ENCODE results near the gene SHROOM3.

SHROOM3 gene

DNA sequence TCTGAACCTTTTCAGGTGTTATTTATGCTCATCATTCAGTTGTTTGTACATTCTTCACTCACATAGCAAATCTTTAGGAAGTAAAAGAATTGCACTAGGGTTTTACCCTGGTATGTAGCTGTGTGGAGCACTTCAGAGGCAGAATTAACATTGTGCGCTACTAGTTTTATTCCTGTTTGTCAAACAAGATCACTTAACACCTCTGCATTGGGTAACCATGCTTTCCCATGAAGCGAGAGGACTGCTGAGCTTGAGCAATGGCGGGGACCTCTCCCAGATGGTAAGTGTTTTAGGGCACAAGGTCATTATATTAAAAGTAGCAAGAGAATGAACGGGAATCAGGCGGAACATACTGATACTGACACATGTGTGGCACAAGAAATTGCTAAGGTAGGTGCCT lies 59.2 kb downstream of the SHROOM3 start:
- no peak for DNase-seq (ENCODE audit: low read depth)

DNA sequence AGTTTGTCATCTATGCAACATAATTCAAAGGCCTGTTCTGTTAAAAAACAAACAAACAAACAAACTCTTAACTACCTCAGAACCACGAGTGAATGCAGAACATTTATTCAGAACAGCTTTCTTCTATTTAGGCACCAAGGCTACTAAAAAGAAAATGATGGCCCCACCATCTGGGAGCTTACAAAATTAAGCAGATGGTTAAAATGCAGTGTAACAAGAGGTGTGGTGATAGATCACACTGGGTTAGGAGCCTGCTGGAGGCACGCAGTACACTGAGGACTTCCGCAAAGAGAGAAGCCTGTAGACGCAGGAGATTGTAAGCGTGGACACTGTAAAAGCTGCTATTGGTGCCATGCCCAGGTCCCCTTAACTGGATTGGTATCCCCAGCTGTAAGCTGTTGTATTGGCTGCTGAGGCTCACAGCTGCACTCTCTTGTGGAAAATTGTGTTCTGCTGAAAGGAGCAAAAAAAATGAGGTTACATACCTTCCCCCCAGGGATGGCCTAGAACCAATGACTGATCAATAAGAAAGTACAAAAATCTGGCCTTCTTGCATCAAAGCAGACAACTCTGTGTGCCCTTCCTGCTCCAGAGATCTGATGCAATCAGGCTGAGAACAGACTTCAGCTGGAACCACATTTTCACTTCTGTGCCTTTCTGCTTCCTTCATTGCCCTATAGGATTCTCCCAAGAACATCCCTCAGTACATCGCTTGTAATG lies 60.0 kb downstream of the SHROOM3 start:
- DNase-seq (ENCODE audit: low read depth), result no peak

DNA sequence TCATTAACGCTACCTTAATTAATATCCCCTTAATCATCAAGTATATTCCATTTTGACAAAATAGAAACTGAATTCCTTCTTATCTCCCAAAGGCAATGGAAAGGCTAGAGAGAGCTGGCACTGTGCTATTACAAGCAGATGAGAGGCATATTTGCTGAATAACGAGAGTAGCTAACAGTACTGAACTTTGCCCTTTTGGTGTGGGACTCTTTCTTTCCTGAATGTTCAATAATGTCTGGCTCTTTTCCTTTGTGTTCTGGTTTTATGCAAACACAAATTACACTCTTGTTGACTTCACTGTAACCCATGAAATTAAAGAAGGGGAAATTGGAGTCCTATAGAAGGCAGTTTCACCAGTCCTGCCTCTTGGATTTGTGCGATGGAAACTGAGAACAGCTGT lies 63.5 kb downstream of the SHROOM3 start:
- no peak for DNase-seq (ENCODE audit: low read depth)

DNA sequence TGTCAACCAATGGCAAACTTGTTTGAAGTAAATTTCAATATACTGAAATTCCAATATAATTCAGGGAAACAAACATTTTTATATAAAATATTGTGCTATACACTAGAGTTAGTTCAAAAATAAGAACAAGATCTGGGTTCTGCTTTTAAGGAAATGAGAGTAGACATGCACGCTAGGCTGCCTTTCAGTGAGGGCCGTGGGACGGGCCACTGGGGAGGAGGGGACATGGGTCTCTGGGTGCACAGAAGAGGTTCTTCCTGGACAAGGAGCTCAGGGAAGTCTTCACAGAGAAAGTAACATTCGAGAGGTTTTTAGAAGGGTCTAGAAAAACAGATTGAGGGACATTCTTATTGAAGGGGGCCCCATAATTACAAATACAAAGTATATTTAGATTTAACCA lies 64.4 kb downstream of the SHROOM3 start:
- no peak for DNase-seq (ENCODE audit: low read depth)

DNA sequence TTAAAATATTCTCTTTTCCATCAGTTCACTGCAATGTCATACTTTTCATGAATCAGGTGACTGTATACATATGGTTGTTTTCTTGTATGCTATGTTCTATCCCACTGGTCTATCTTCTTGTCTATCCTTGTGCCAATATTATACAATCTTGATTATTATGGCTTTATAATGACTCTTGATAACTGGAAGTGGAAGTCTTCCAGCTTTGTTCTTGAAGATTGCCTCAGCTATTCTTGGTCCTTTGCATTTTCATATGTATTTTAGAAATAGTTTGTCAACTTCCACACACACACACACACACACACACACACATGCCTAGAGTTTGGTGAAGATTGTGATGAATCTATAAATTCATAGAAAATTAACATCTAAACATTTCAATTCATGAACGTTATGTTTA lies 67.9 kb downstream of the SHROOM3 start:
- DNase-seq (ENCODE audit: low read depth), result no peak

DNA sequence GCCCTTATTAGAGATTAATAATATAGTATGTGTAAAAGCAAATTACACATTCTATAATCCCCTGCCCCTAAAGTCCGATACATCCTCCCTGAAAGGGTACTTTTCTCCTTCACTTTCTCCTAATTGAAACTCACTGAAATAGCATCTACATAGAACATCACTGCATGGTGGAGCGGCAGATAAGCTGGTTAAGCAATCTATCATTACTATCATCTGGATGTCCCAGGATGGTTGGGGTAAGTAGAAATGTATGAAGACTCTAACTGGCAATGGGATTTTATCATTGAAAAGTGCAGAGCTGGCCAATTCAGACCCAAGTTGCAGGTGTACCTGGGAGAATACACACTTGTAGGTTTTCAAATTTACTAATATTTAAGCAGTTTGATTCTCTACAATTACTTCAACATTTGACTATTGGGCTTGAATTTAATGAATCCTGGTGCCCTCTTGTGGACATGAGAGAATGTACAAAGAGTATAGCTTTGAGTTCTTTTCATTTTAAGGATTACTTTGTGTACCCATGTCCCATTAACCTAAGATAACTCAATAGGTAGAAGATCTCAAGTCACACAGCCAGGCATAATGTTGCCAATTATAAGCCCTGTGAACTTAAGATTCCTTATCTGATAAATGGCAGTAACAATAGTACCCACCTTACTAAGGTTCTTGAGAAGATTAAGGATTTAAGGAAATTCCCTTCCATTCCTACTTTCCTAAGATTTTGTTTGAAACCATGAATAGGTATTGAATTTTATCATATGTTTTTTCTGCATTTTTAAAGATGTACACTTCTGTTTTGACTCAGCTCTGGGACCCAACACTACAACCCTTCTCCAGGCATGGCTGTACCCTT lies 69.8 kb downstream of the SHROOM3 start:
- no peak for DNase-seq (ENCODE audit: low read depth)

DNA sequence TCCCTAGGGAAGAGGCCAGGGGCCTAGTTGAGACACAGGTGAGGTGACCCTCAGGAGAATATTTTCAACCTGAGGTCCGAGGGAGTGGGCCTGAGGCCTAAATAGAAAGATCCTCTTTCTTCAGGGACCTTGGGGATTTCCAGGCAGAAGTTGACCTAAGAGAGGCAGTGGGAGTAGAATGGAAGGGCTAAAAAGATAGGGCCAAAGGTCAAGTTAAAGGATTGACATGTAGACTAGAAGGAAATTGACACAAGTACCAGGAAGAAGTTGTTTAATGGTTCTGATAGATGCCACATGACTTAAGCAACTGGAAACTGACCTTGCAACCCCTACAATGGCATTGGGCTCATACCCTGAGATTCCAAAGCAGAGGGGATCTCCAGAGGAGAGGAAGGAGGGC lies 76.9 kb downstream of the SHROOM3 start:
- DNase-seq (ENCODE audit: low read depth), result no peak

DNA sequence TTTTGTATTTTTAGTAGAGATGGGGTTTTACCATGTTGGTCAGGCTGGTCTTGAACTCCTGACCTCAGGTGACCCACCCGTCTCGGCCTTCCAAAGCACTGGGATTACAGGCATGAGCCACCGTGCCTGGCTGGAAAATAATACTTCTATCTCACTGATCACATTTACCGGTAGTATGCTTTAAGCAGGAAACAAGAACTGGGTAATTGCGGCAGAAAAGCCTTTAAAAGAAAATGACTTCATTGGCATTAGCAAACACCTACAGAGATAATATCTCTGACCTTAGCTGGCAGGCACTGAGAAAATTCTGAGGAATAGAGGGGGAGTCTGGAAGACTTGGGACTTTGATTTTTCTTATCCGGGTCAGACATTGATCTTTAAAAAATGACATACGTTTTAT lies 78.5 kb downstream of the SHROOM3 start:
- no peak for DNase-seq (ENCODE audit: low read depth)

DNA sequence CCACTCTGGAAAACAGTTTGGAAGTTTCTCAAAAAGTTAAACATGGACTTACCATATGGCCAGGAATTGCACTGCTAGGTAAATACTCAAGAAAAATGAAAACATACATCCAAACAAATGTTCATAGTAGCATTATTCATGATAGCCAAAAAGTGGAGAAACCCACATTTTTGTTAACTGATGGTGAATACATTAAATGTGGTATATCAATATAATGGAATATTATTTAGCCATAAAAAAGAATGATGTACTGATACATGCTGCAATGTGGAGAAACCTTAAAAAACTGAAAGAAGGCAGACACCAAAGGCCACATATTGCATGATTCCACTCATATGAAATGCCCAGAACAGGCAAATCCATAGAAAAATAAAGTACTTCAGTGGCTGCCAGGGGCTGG lies 79.1 kb downstream of the SHROOM3 start:
- no peak for DNase-seq (ENCODE audit: low read depth)

DNA sequence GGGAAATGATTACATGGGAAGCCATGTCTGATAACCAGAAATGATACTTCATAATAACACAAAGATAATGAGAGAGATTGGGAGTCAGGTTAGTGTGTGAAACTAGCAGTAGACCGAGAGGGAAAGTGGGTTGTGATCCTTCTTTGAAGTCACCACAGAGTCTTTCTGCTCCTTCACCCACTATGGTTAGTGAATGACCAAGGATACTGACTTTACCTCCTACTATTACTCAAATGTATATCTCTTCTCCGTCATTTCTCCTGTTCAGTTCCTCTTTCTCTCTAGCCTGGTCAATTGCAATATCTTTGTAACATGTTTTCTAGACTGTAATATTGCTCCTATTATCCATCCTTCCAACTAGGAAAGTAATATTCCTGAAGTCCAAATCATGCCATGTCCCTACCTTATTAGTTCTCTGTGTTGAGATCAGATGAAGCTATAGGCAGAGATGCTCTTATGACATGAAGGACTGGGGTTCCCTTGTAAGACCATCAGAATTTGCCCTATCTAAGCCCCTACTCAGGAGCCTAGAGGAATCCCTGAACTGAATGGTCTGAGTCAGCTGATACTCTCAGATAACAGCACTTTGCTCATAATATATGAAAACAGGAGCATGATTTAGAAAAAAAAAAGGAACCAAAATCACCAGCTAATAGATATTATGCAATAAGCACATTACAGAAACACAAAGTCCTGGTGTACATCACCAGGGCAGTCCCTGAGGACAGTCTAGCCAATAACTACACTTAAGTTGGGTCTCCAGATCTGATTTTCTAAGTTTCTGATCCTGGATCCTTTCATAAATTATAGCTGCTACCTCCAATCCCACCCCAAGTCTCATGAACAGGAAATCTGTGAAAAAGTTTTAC lies 81.2 kb downstream of the SHROOM3 start:
- no peak for DNase-seq (ENCODE audit: low read depth)

DNA sequence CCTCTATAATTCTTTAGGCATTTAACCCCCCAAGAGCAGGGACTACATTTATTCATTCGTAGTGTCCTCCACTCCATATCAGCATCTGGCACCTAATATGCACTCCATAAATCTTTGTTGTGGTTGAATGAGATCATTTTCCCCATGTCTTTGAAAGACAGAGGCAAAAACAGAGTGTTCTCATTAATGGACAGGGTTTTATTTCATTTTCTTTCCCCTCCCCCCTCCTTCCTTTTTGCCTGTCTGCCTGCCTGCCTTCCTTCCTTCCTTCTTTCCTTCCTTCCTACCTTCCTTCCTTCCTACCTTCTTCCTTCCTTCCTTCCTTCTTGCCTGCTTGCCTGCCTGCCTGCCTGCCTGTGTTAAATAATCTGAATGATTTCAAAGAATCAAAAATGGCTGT lies 83.2 kb downstream of the SHROOM3 start:
- no peak for DNase-seq (ENCODE audit: low read depth)

DNA sequence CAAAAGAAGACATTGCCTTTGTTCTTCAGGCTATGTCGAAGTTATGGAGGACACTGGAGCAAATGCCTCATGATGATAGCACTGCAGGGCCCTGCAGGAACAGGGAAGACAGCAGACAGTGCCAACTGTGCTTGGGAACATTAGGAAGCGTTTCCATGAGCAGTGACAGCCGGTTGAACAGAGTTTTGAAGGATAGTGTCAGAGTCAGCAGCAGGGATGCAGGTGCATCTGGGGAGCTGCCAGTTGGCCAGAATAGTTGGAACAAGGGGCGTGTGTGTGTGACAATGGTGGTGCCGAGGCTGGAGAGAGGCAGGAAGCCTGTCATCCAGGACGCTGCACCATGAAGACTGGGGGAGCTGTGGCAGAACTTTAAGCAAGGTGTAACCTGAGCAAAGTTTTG lies 88.6 kb downstream of the SHROOM3 start:
- DNase-seq (ENCODE audit: low read depth), result no peak

DNA sequence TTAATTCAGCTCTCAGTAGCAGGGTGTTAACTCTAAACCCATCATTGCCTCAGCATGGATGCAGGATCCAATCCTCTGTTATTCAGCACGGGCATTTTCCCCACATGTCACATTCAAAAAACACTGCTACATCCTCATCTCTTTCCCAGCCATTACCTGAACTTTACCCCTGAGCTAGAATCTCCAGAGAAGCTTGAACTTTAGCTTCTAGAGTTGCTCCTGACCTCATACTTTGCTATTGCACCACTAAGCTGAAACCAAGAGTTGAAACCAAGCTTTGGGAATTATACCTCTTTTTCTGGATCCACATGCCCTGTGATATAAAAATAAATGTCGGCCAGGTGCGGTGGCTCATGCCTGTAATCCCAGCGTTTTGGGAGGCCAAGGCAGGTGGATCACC lies 90.7 kb downstream of the SHROOM3 start:
- DNase-seq (ENCODE audit: low read depth), result no peak

DNA sequence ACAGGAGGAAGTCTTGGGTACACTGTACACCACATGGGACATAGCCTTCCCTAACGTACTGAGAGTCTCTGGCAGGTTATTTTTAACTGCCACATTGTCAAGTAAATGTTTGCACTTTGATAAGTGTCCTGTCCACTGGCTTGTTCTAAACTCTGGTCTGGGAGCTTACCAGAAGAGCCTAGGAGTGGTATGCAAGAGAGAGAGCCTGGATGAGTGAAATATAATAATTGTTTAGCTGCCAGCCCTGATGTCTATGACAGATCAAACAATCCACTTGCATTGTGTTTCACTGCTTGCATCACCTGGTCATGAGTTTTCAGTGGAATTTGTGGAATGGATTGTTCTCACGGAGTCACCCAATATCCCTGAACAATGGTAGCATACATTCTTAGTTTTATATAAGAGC lies 91.6 kb downstream of the SHROOM3 start:
- no peak for DNase-seq (ENCODE audit: low read depth)

DNA sequence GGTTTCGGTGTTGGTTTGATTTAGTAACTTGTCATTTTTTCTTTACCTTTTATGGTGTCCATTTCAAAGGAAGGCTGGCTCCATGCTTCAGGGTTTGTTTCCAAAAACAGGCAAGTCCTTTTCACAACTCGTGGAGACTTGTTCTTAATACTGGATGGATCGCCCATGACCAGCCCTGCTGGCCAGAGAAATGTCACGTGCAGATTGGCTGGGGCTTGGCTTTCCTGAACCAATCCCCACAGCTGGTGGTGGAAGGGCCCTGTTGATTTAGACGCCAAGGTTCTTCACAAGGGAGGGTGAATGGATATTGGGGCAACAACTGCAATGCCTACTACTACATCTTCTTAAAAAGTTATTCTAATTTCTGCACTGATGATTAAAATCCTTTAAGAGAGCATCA lies 92.6 kb downstream of the SHROOM3 start:
- DNase-seq (ENCODE audit: low read depth), result no peak

DNA sequence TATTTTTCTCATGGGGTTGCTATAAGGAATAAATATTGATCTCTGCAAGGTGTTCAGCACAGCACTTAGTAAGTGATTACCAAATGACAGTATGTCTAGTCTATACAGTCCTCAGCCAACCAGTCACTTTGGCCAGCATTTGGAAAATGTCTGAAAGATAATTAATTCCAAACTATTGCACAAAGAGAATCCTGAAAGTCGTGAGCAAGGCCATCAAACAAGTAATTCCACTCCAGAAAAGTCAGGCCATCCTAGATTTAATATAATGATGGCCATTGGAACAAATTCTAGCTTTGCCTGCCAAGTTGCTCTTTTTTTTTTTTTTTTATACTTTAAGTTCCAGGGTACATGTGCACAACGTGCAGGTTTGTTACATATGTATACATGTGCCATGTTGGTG lies 96.6 kb downstream of the SHROOM3 start:
- no peak for DNase-seq (ENCODE audit: low read depth)

DNA sequence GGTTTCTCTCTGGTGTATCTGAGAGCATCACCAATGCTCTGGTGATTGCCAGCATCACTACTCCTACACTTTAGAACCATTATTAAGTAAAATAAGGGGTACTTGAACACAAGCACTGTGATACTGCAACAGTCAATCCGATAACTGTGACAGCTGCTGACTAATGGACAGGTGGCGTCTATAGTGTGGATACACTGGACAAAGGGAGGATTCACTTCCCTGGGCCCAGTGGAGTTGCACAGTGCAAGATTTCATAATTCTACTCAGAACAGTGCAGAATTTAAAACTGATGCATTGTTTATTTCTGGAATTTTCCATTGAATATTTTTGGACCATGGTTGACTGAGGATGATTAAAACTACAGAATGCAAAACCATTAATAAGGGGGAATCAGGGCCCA lies 97.8 kb downstream of the SHROOM3 start:
- no peak for DNase-seq (ENCODE audit: low read depth)

DNA sequence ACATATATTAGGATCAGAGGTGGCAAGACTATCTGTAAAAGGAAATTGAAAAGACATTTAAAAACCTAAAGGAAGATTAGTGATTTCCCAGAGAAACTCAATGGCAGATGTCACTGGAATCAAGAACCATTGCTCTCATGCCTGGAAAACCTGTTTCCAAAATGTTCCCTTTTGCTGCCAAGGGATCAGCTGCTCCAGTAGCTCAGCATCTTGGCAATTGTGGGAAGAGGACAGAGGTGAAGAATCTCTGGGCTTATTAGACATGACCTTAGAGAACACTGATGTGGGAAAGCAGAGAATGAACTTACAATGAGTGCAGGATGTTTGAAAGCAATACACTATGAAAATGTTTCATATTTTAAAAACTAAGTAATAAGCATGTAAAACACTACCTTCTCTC lies 98.3 kb downstream of the SHROOM3 start:
- DNase-seq (ENCODE audit: low read depth), result no peak

DNA sequence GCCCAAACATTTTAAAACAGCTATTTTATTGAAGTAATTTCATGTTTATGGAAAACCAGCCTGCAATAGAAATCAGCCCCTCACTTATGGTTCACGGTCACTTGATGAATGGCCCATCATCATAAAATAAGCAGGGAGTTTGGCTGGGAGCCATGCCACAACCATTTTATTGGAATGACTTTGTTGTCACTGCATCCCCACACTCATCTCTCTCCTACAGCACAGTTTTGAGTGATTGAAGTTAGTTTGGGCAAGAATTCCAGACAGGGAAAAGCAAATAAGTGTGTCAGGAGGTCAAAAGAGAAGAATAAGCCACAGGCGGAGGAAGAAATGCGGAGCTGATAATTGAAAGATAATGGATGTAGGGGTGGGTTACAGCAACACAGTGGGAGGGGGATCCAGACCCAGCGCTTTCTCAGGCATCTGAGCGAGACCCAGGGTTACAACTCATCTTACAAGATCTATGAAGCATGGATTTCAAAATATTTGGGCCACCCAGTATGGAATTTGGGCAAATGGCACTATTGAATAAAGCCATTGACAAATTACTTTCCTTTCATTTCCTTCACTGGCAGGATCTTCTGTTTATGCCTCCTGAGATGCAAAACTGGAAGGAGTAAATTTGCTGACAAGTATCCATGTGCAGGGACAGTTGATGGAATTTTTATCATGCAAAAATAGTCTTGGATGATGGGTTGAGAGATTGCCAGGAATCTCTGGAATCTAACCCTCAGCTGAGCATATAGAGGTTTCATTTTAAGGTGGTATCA lies 100.8 kb downstream of the SHROOM3 start:
- DNase-seq (ENCODE audit: low read depth), result no peak

DNA sequence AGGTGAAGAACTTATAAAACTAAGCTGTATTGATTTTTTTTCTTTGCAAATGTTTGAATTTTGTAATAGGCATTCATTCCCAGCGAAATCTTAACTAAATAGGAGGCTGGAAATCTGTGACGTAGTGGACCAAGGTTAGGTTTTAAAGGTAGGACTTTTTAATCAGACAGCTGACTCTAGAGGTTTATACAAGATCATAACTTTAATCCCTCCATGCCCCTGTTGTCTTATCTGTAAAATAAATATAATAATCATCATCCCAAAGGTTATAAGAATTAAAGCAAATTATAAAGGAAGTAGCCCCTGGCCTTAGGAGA lies 101.3 kb downstream of the SHROOM3 start:
- DNase-seq (ENCODE audit: low read depth), result no peak

DNA sequence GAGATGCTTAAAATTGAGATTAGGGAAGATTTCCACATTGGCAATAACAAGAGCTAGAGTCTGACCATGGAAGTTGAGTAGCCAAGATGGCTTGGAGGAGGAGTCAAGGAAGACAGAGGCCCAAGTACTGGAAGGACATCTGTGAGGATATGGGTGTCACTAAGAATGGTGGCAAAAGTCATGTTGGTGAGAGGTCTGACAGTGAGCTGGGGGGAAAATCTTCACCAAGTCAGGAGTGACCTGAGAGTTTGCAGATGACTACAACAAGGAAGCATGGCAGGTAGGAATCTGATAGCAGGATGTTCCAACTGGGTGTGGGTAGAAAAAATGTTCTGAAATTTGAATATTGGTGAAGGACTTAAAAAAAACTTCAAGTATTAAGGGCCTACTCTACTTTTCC lies 103.3 kb downstream of the SHROOM3 start:
- no peak for DNase-seq (ENCODE audit: low read depth)

DNA sequence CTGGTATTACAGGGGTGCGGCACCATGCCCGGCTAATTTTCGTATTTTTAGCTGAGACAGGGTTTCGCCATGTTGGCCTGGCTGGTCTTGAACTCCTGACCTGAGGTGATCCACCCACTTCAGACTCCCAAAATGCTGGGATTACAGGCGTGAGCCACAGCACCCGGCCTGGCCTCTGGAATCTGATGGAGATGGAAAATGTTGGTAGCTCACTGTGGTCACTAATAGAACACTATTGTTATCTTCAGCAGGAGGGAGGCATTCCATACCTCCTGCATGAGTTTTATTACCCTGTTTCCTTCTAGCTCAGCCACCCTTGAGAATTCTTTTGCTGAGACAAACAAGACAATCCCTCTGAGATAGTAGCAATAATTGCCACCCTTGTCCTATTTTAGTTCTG lies 105.0 kb downstream of the SHROOM3 start:
- no peak for DNase-seq (ENCODE audit: low read depth)

Data from stimulated activated CD8-positive, alpha-beta memory T cell treated with anti-CD3 and anti-CD28 coated beads, Interleukin-7, amount 100 ng/mL, for 24 hours (primary cell).